Measurements from ENCODE around the gene DNAH12.
"Not testable (repeated sequence)": the region's sequence is repeated elsewhere in the genome, so short reads cannot be mapped to it uniquely, and the experiment has no call there.

The DNAH12 gene

DNA sequence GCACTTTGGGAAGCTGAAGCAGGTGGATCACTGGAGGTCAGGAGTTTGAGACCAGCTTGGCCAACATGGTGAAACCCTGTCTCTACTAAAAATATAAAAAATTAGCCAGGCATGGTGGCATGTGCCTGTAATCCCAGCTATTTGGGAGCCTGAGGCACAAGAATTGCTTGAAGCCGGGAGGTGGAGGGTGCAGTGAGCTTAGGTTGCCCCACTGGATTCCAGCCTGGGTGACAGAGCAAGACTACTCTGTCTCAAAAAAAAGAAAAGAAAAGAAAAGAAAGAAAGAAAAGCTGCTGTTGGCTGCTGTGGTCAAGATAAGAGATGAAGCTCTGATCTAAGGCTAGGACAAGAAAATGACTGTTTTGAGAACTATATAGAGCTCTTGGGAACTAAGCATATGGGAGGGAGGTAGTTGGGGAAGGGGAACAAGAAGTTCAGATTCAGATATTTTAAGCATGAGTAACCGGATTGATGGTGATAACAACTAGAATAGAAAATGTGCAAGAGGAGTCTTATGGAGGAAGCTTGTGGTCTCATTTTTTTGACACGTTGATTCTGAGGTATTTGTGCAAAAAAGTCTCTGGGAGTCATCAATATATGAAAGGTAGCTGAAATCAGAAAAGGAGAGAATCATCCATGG, 25.7 kb downstream of the DNAH12 start:
- DNase-seq: no peak

DNA sequence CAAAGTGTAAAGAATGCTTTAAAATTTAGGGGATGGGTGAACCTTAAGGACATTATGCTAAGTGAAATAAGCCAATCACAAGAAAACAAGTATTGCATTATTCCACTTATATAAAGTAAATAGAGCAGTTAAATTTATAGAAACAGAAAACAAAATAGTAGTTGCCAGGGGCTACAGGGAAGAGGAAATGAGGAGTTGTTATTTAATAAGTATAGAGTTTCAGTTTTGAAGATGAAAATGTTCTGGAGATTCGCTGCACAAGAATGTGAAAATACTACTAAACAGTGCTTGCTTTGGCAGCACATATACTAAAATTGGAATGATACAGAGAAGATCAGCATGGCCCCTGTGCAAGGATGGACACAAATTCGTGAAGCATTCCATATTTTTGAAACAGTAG, 32.0 kb downstream of the DNAH12 start:
- no peak for DNase-seq

- no peak for DNase-seq
Measured at GRCh38 chr3:57505901-57506300, 38.2 kb downstream of the DNAH12 start.

DNA sequence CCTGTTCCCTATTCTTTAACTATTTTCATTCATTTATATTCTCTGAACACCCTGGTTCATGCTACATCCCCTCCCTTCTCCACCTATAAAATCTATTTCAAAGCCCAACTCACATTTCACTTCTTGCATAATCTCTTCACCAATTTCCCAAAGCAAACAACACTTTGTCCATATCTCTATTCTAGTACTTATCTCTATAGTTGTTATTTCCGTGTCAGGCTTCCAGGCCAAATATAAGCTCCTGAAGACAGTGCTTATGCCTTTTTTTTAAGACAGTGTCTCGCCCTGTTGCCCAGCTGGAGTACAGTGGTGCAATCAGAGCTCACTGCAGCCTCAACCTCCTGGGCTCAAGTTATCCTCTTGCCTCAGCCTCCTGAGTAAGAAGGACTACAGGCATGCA, 43.6 kb downstream of the DNAH12 start:
- DNase-seq: no peak

DNA sequence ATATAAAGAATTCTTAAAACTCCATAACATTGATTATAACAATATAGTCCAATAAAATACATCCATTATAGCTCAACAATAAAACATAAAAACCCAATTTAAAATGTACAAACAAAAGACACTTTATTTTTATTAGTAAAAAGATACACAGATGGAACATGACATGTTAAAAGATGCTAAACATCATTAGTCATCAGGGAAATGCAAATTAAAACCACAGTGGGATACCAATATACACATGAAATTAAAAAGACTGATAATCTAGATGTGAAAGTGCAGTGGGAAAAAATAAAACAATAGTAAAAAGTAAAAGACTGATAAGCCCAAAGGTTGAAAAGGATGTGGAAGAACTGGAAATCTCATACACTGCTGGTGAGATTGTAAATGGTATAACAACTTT, 46.2 kb downstream of the DNAH12 start:
- DNase-seq: no peak

DNA sequence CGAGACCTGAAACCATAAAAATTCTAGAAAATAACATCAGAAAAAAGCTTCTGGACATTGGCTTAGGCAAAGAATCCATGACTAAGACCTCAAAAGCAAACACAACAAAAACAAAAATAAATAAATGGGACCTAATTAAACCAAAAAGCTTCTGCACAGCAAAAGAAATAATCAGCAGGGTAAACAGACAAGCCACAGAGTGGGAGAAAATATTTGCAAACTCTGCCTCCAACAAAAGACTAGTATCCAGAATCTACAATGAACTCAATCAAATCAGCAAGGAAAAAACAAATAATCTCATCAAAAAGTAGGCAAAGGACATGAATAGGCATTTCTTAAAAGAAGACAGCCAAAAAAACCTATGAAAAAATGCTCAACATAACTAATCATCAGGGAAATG, 59.6 kb downstream of the DNAH12 start:
- no peak for DNase-seq

DNA sequence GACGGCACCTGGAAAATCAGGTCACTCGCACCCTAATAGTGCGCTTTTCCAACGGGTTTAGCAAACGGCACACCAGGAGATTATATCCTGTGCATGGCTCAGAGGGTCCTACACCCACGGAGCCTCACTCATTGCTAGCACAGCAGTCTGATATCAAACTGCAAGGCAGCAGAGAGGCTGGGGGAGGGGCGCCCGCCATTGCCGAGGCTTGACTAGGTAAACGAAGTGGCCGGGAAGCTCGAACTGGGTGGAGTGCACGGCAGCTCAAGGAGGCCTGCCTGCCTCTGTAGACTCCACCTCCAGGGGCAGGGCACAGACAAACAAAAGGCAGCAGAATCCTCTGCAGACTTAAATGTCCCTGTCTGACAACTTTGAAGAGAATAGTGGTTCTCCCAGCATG, 67.0 kb downstream of the DNAH12 start:
- not testable (repeated sequence) for DNase-seq

DNA sequence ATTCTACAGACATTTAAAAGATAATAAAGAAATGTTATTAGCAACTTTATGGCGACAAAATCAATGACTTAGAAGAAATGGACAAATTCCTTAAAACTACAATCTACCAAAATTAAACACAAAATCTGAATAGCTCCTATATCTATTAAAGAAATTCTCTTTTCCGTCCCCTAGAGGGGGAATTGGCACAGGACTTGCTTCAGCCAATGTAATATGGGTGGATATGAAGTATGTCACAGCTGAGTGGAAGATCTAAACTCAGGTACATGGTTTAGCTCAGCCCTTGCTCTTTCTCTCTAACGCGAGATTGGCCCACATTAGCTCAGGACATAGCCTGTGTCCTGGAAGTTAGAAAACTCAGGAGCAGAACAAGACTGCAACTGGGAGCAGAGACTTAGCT, 79.3 kb downstream of the DNAH12 start:
- DNase-seq: no peak

GRCh38 chr3:57464011-57464410, 80.1 kb downstream of the DNAH12 start:
- no peak for DNase-seq

- no peak for DNase-seq
Measured at GRCh38 chr3:57451150-57451846, 92.8 kb downstream of the DNAH12 start.

- not testable (repeated sequence) for DNase-seq
Measured at GRCh38 chr3:57449276-57449847, 94.8 kb downstream of the DNAH12 start.

GRCh38 chr3:57448489-57448888, 95.7 kb downstream of the DNAH12 start:
- DNase-seq: not testable (repeated sequence)

- DNase-seq: no peak
Measured at GRCh38 chr3:57446318-57446841, 97.8 kb downstream of the DNAH12 start.

DNA sequence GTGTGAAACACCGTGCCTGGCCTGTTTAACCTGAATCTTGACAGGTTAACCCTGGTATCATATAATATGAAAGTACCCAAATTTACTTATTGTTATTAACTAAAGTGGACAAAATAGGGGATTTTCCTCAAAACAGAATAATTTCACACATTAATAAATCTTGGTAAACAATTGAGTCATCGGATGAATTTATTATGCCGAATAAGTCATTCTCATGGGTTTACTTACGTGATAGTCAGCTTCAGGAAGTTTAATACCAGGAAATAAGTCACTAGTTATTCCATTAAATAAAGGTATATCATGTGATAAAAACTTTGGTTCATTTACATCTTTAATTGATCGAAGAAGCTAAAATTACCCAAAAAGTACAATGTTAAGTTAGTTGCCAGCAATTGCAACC, 99.7 kb downstream of the DNAH12 start:
- DNase-seq: no peak

DNA sequence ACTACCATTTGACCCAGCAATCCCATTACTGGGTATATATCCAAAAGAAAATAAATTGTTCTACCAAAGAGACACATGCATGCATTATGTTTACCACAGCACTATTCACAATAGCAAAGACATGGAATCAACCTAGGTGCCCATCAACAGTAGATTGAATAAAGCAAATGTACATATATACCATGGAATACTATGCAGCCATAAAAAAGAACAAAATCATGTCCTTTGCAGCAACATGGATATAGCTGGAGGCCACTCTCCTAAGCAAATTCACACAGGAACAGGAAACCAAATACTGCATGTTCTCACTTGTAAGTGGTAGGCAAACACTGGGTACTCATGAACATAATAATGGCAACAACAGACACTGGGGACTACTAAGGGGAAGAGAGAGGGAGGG, 104.0 kb downstream of the DNAH12 start:
- DNase-seq: not testable (repeated sequence)

GRCh38 chr3:57438460-57438859, 105.7 kb downstream of the DNAH12 start:
- not testable (repeated sequence) for DNase-seq

DNA sequence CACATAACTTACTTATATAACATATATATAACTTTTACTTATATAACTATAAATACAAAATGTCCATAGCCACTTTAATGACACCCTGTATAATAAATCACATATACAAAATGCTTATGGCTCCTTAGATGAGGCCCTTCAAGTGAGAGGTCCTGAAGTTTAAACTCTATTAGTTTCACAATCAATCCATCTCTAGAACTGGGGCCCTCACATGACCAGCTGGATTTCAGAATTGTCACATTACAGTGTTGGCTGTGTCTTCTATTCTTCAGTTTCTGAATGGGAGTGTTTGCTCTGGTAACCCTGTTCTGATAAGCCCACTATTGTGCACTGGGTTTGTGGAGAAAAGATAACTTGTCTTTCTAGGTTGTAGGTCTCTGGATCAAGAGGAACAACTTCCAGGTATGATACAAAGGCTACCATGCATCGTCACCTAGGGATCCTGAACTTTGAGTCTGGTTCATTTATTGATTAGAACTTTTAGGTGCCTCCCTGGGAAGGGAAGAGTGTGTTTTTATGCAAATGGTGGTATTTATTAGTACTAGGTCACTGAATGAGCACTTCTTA, 107.9 kb downstream of the DNAH12 start:
- no peak for DNase-seq

DNA sequence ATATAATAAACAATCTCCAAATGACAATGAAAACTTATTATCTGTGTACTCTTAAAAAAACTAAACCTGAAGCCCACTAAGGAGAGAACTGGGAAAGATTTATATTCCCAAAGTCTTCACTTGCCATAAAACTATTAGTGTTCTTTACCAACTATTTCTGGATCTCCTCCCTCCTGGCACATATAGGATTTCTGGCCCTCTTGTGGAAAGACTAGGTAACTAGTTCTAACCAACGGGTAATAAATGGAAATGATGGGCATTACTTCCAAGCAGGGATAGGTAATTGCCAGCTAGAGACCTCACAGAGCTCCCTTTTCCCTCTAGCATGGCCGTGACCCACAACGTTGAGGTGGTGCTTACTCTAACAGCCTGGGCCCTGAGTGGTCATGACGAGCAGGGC, 110.1 kb downstream of the DNAH12 start:
- DNase-seq: peak; percentile 13

DNA sequence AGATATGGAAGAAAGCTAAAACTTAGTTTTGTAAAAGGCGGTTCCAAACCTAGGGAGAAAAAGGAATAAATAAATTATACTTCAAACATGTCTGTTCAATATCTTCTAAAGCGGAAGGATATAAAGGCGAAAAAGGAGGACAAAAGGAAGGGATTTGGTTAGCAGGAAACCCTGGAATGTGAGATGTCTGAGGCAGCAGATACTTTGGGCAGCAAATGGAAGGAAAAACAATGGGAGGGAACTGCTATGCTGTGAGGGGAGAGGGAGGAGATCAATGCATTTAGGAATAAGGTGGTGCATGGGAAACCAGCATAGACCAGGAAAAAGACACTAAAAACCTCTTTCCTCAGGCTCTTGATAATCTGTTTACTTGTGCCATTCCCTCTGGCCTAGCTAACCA, 120.8 kb downstream of the DNAH12 start:
- no peak for DNase-seq

- DNase-seq: no peak
Measured at GRCh38 chr3:57421336-57421735, 122.8 kb downstream of the DNAH12 start.

DNA sequence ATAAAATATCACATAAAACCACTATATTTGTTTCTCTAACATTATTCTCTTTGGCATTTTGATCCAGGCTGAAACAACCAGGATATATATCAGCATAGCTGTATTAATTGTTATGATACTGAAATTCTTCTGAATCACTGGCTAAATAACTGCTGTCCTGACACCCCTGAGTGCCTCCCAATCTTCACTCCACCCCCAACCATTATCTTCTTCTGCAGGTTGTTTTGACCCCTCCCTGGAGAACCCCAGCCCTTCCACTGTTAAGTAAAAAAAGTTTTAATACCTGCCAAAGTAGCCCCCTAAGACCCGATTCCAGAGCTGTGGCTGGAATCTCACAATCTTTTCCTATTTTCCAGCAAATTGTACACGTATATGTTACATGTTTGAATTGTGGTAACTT, 124.1 kb downstream of the DNAH12 start:
- no peak for DNase-seq

DNA sequence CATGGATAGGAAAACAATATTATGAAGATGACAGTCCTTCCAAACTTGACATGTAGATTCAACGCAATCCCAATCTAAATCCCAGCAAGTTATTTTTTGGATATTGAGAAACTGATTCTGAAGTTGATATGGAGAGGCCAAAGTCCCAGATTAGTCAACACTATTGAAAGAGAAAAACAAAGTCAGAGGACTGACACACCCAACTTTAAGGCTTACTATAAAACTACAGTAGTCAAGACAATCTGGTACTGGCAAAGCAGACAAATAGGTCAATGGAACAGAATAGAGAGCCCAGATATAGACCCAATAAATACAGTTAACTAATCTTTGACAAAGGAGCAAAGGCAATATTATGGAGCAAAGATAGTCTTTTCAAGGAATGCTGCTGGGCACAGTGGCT, 132.4 kb downstream of the DNAH12 start:
- DNase-seq: no peak

- DNase-seq: no peak
Measured at GRCh38 chr3:57409471-57409870, 134.7 kb downstream of the DNAH12 start.

GRCh38 chr3:57402675-57403074, 141.5 kb downstream of the DNAH12 start:
- DNase-seq: no peak
